GM12878 (cell line): Measurements from ENCODE around the gene SAMD4A. TPM values are rescaled to one million over a fixed set of nuclear protein-coding genes. Genes with fewer than 3 reads are reported as not detected.

Experiments
- ATAC-seq: fragments of 200-7000 bp; cut with Tn5 transposase; 3 replicates; pipeline ENCODE4 v1.9.1; 2020; ENCODE audit warnings: mild to moderate bottlenecking, moderate library complexity
- BruUV-seq: library from RNA; stranded (reverse); fragments of 400-500 nt; replicated peaks from 2 replicates; lab custom pipeline; 2021; lab: Mats Ljungman, UMichigan
- CTCF ChIA-PET: fragments of 300-600 bp; sonication (Branson Sonifier 250); formaldehyde crosslinking; extraction: SDS; loops from one replicate; lab custom pipeline; 2021; ENCODE audit warnings: inconsistent platforms; lab: Yijun Ruan, JAX
- POLR2A ChIA-PET: fragments of 350-600 bp; formaldehyde crosslinking; extraction: SDS; loops from one replicate; lab custom pipeline; 2021; ENCODE audit warnings: inconsistent platforms; lab: Charles Lee
- RAD21 ChIA-PET: fragments of 300-600 bp; sonication (Branson Sonifier 250); formaldehyde crosslinking; loops from one replicate; lab custom pipeline; 2023; ENCODE audit warnings: antibody characterized with exemption; ENCODE audit not compliant: unreplicated experiment; lab: Charles Lee
- SMC1A ChIA-PET: fragments of 300-600 bp; sonication (Branson Sonifier 250); formaldehyde crosslinking; loops from one replicate; lab custom pipeline; 2023; ENCODE audit not compliant: unreplicated experiment, uncharacterized antibody; lab: Charles Lee
- DNase-seq: peaks from one replicate; pipeline ENCODE4 v3.0.0-alpha.2; 2011; ENCODE audit warnings: low read depth, low spot score
- FAIRE-seq: peaks from 3 replicates; lab custom pipeline; 2011; peaks lifted over from hg19 to GRCh38; lab: Jason Lieb, UNC
- H2AFZ ChIP-seq: 2 replicates; pipeline ENCODE4 v1.6.0; 2011; ENCODE audit warnings: low read depth, low read length, control low read depth; ENCODE audit not compliant: control insufficient read depth
- H3K27ac ChIP-seq: 2 replicates; pipeline ENCODE4 v1.5.1; 2011; ENCODE audit warnings: control low read depth; ENCODE audit not compliant: control insufficient read depth, insufficient read depth
- H3K27me3 ChIP-seq, 2 experiments: replicated peaks in 1 of 2; 2 replicates each; pipeline versions ENCODE4 v1.6.0 to v1.6.1; 2011; ENCODE audit warnings: low read length in 1 of 2; ENCODE audit not compliant: control insufficient read depth in 2 of 2, insufficient read depth in 2 of 2
- H3K36me3 ChIP-seq, 2 experiments: 2 replicates each; pipeline ENCODE4 v1.5.1; 2011; ENCODE audit warnings: low read length in 1 of 2; ENCODE audit not compliant: control insufficient read depth in 2 of 2, insufficient read depth in 2 of 2
- H3K4me1 ChIP-seq: 2 replicates; pipeline ENCODE4 v1.6.1; 2011; ENCODE audit warnings: mild to moderate bottlenecking, low read length, moderate library complexity, mixed read lengths; ENCODE audit not compliant: control insufficient read depth, insufficient read depth
- H3K4me2 ChIP-seq: 2 replicates; pipeline ENCODE4 v1.6.0; 2011; ENCODE audit warnings: control low read depth; ENCODE audit not compliant: control insufficient read depth, insufficient read depth
- H3K4me3 ChIP-seq: fragments of 200-600 bp; sonication (generic); 2 replicates; pipeline ENCODE4 v1.5.1; 2016
- H3K79me2 ChIP-seq: 2 replicates; pipeline ENCODE4 v1.6.0; 2011; ENCODE audit warnings: low read length; ENCODE audit not compliant: control insufficient read depth, insufficient read depth
- H3K9ac ChIP-seq: 2 replicates; pipeline ENCODE4 v1.8.0; 2011; ENCODE audit warnings: low read length, control low read depth, mixed read lengths; ENCODE audit not compliant: control insufficient read depth, insufficient read depth
- H3K9me3 ChIP-seq: replicated peaks from 3 replicates; pipeline ENCODE4 v1.5.1; 2011; ENCODE audit warnings: mild to moderate bottlenecking, low read length; ENCODE audit not compliant: control insufficient read depth, insufficient read depth
- H4K20me1 ChIP-seq: 2 replicates; pipeline ENCODE4 v1.6.0; 2011; ENCODE audit not compliant: control insufficient read depth, insufficient read depth
- CHD4 ChIP-seq: fragments of 200-600 bp; sonication (generic); IDR thresholded peaks from 2 replicates; pipeline ENCODE4 v1.6.1; 2016; ENCODE audit warnings: mild to moderate bottlenecking
- NFXL1 ChIP-seq: fragments of 450-650 bp; IDR thresholded peaks from 2 replicates; pipeline ENCODE4 v1.6.1; 2017; ENCODE audit warnings: antibody characterized with exemption, mild to moderate bottlenecking, borderline replicate concordance
- NR2C2 ChIP-seq: IDR thresholded peaks from 2 replicates; pipeline ENCODE4 v1.6.1; 2011; ENCODE audit warnings: borderline replicate concordance, low read depth; ENCODE audit not compliant: control insufficient read depth, insufficient read length
- NR2F1 ChIP-seq: fragments of 450-650 bp; conservative IDR thresholded peaks from 2 replicates; pipeline ENCODE4 v1.6.1; 2017; ENCODE audit warnings: mild to moderate bottlenecking
- RCOR1 ChIP-seq: conservative IDR thresholded peaks from 2 replicates; pipeline ENCODE4 v1.6.1; 2012; ENCODE audit warnings: low read depth, low read length, improper control_type of control experiment
- SMAD5 ChIP-seq: IDR thresholded peaks from 2 replicates; pipeline ENCODE4 v1.6.1; 2016; ENCODE audit warnings: antibody characterized with exemption, low read depth
- SUPT20H ChIP-seq: IDR thresholded peaks from 2 replicates; pipeline ENCODE4 v1.6.1; 2011; ENCODE audit warnings: low read depth, mild to moderate bottlenecking, low read length, moderate library complexity, borderline replicate concordance; ENCODE audit not compliant: control insufficient read depth
- WRNIP1 ChIP-seq: IDR thresholded peaks from 2 replicates; pipeline ENCODE4 v1.6.1; 2011; ENCODE audit warnings: low read depth, low read length, improper control_type of control experiment, borderline replicate concordance
- ZBED1 ChIP-seq: IDR thresholded peaks from 2 replicates; pipeline ENCODE4 v1.6.1; 2016; ENCODE audit warnings: borderline replicate concordance
- WGBS: methylation state at CpG from one replicate; pipeline ENCODE4 v1.1.6; 2016; ENCODE audit warnings: low lambda C conversion rate; ENCODE audit not compliant: insufficient replicate concordance, insufficient coverage; ENCODE audit errors: missing lambda C conversion rate; 5-methylcytosine and 5-hydroxymethylcytosine counted together
- in situ Hi-C: fragments of 300-500 bp; cut with MboI; formaldehyde crosslinking; loops from 9 replicates; pipeline ENCODE4 v1.14.3; 2018; ENCODE audit warnings: mixed read lengths
- intact Hi-C: fragments of 100-400 bp; cut with micrococcal nuclease; formaldehyde crosslinking; loops from one replicate; pipeline ENCODE4 v1.14.2; 2022; ENCODE audit not compliant: unreplicated experiment
- polyA plus RNA-seq, 11 experiments: library from polyadenylated mRNA; depleted of rRNA in 4 of 11; unstranded in 6 of 11; stranded (reverse) in 5 of 11; fragments of >200 nt; fragmentation: Nextera tagmentation in 4 of 11; fragmentation: Illumina TruSeq in 1 of 11; extraction: Ambion mirVana in 4 of 11; extraction: Trizol in 1 of 11; gene quantifications; 1 replicate in 1 of 11; 2 replicates in 10 of 11; pipeline versions ENCODE4 v1.2.1 to v1.2.3, GENCODE V29; 2011 to 2016; ENCODE audit warnings: inconsistent platforms in 2 of 11, missing spikeins in 2 of 11, low read depth in 1 of 11
- total RNA-seq, 4 experiments: library from RNA; depleted of rRNA in 3 of 4; stranded (reverse); fragments of >200 nt in 3 of 4; fragmentation: Illumina TruSeq in 1 of 4; extraction: Trizol in 1 of 4; gene quantifications; 2 replicates each; pipeline versions ENCODE4 v1.2.1 to v1.2.3, GENCODE V29; 2013 to 2021
- TF ChIP-seq, protein P1 (sequence below): IDR thresholded peaks from 2 replicates; pipeline ENCODE4 v1.6.1; 2012; ENCODE audit warnings: low read depth, low read length, improper control_type of control experiment
- TF ChIP-seq, protein P2 (sequence below): IDR thresholded peaks from 2 replicates; pipeline ENCODE4 v1.6.1; 2011; ENCODE audit warnings: low read depth, low read length, improper control_type of control experiment, borderline replicate concordance

Gene SAMD4A
- total and polyA plus RNA-seq, 10 of the 15 experiments (the other 5 are each of a cell fraction or from before 2014, with no cell fraction given): 0.05 to 0.56 (median 0.31) TPM

DNA sequence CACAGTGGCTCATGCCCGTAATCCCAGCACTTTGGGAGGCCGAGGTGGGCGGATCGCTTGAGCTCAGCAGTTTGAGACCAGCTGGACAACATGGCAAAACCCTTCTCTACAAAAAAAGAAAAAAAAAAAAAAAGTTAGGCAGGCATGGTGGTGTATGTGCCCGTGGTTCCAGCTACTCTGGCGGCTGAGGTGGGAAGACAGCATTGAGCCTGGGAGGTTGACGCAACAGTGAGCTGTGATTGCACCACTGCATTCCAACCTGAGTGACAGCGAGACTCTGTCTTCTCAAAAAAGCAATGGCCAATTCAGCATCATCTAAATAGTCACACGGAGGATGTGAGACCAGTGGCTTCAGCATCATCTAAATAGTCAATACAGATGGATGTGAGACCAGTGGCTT, 10.4 kb upstream of the SAMD4A start:
- ChIA-PET RAD21 (interaction anchor here (1.0 kb wide), 1 partner anchor 217 kb away, joined by 3 read pairs; no protein-coding TSS in a partner anchor), SMC1A (interaction anchor here (1.8 kb wide), 1 partner anchor 218 kb away, joined by 5 read pairs; no protein-coding TSS in a partner anchor), CTCF (interaction anchor here (0.7 kb wide), 1 partner anchor 87 kb away, joined by 4 read pairs; no protein-coding TSS in a partner anchor), POLR2A (no interaction called here)
- 67% methylated on average over 9 of the region's 9 CpGs for WGBS
- intact Hi-C loops: no loop called here
- Histone ChIP-seq H3K4me3 (no peak overlapping the region), H3K27me3 (no peaks in the 10 kb centered on the region), H3K79me2 (no peaks in the 10 kb centered on the region), H3K27ac (no peak overlapping the region), H4K20me1 (no peaks in the 10 kb centered on the region), H3K36me3 (no peaks in the 10 kb centered on the region), H3K4me2 (no peak overlapping the region), H3K4me1 (no peaks in the 10 kb centered on the region), H3K9me3 (no peaks in the 10 kb centered on the region), H3K9ac (no peak overlapping the region), H2AFZ (no peak overlapping the region)
- BruUV-seq: no TSS peak
- ATAC-seq (no peak), DNase-seq (no peak), FAIRE-seq (no peak)
- no peak for TF ChIP-seq WRNIP1
- no peak for TF ChIP-seq CHD4
- no peak for TF ChIP-seq NFXL1
- no peak for TF ChIP-seq SMAD5
- no peak for TF ChIP-seq NR2C2
- TF ChIP-seq ZBED1: no peak
- no peak for TF ChIP-seq SUPT20H
- TF ChIP-seq NR2F1: no peak
- no peak for TF ChIP-seq RCOR1
- TF ChIP-seq, protein P1, sequence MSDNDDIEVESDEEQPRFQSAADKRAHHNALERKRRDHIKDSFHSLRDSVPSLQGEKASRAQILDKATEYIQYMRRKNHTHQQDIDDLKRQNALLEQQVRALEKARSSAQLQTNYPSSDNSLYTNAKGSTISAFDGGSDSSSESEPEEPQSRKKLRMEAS: no peak
- TF ChIP-seq, protein P2, sequence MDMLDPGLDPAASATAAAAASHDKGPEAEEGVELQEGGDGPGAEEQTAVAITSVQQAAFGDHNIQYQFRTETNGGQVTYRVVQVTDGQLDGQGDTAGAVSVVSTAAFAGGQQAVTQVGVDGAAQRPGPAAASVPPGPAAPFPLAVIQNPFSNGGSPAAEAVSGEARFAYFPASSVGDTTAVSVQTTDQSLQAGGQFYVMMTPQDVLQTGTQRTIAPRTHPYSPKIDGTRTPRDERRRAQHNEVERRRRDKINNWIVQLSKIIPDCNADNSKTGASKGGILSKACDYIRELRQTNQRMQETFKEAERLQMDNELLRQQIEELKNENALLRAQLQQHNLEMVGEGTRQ: no peak
- in situ Hi-C loops: loop anchor here (5.0 kb wide), 1 partner anchor 216 kb away; no protein-coding TSS in a partner anchor
